Keratinocyte (primary cell): Measurements from ENCODE around the gene FBH1. TPM values are rescaled to one million over a fixed set of nuclear protein-coding genes. Genes with fewer than 3 reads are reported as not detected.

Experiments
- DNase-seq: peaks from one replicate; pipeline ENCODE4 v3.0.0-alpha.2; 2011; ENCODE audit warnings: low read depth, missing footprints, low spot score
- FAIRE-seq: peaks from 2 replicates; lab custom pipeline; 2011; peaks lifted over from hg19 to GRCh38; lab: Jason Lieb, UNC
- H2AFZ ChIP-seq: 2 replicates; pipeline ENCODE4 v1.6.0; 2012; ENCODE audit warnings: low read length, control low read depth, inconsistent platforms; ENCODE audit not compliant: control insufficient read depth
- H3K27ac ChIP-seq: 2 replicates; pipeline ENCODE4 v1.5.1; 2011; ENCODE audit warnings: low read length; ENCODE audit not compliant: control insufficient read depth, insufficient read depth
- H3K27me3 ChIP-seq: 3 replicates; pipeline ENCODE4 v1.6.0; 2011; ENCODE audit warnings: low read length; ENCODE audit not compliant: control insufficient read depth, insufficient read depth; ENCODE audit errors: extremely low read depth
- H3K36me3 ChIP-seq, 2 experiments: 2 replicates in 1 of 2; 3 replicates in 1 of 2; pipeline ENCODE4 v1.5.1; 2011; ENCODE audit warnings: low read length in 2 of 2, mild to moderate bottlenecking in 1 of 2; ENCODE audit not compliant: control insufficient read depth in 2 of 2, insufficient read depth in 2 of 2; ENCODE audit errors: extremely low read depth in 1 of 2
- H3K4me1 ChIP-seq: 3 replicates; pipeline ENCODE4 v1.5.1; 2011; ENCODE audit warnings: low read length; ENCODE audit not compliant: control insufficient read depth, insufficient read depth; ENCODE audit errors: extremely low read depth
- H3K4me2 ChIP-seq: 3 replicates; pipeline ENCODE4 v1.6.0; 2011; ENCODE audit warnings: low read depth, low read length; ENCODE audit not compliant: control insufficient read depth, insufficient read depth; ENCODE audit errors: extremely low read depth
- H3K4me3 ChIP-seq, 3 experiments: fragments of 200-600 bp in 1 of 3; sonication (generic) in 1 of 3; 2 replicates in 2 of 3; 3 replicates in 1 of 3; pipeline ENCODE4 v1.5.1; 2011 to 2016; ENCODE audit warnings: low read length in 3 of 3, mild to moderate bottlenecking in 3 of 3, control low read depth in 2 of 3, inconsistent platforms in 1 of 3, low read depth in 1 of 3, mixed read lengths in 1 of 3, mixed run types in 1 of 3, moderate library complexity in 1 of 3; ENCODE audit not compliant: control insufficient read depth in 2 of 3, insufficient read depth in 2 of 3; ENCODE audit errors: extremely low read depth in 1 of 3
- H3K79me2 ChIP-seq: 2 replicates; pipeline ENCODE4 v1.6.0; 2012; ENCODE audit warnings: low read length; ENCODE audit not compliant: control insufficient read depth, insufficient read depth
- H3K9ac ChIP-seq: 3 replicates; pipeline ENCODE4 v1.6.0; 2011; ENCODE audit warnings: low read length; ENCODE audit not compliant: control insufficient read depth, insufficient read depth; ENCODE audit errors: extremely low read depth
- H3K9me1 ChIP-seq: 3 replicates; pipeline ENCODE4 v1.6.0; 2011; ENCODE audit warnings: low read length; ENCODE audit not compliant: control insufficient read depth, insufficient read depth; ENCODE audit errors: extremely low read depth
- H3K9me3 ChIP-seq: 2 replicates; pipeline ENCODE4 v1.5.1; 2012; ENCODE audit warnings: low read depth, low read length; ENCODE audit not compliant: control insufficient read depth
- H4K20me1 ChIP-seq: 3 replicates; pipeline ENCODE4 v1.6.0; 2011; ENCODE audit warnings: low read length; ENCODE audit not compliant: control insufficient read depth, insufficient read depth; ENCODE audit errors: extremely low read depth
- CTCF ChIP-seq, 3 experiments: IDR thresholded peaks in 1 of 3; conservative IDR thresholded peaks in 1 of 3; optimal IDR thresholded peaks in 1 of 3; 2 replicates in 2 of 3; 3 replicates in 1 of 3; pipeline versions ENCODE3 to v1.5.1; 2011; ENCODE audit warnings: low read length in 3 of 3, mild to moderate bottlenecking in 3 of 3, moderate library complexity in 2 of 3, control low read depth in 1 of 3, inconsistent platforms in 1 of 3; ENCODE audit not compliant: insufficient read depth in 2 of 3; ENCODE audit errors: extremely low read depth in 1 of 3
- EZH2 ChIP-seq: IDR thresholded peaks from one replicate; pipeline ENCODE4 v1.6.1; 2012; ENCODE audit warnings: inconsistent platforms, mild to moderate bottlenecking, low read length, moderate library complexity
- dilution Hi-C: fragments of 300-500 bp; cut with MboI; formaldehyde crosslinking; loops from one replicate; pipeline ENCODE4 v1.7.0; 2020; ENCODE audit warnings: low sequenced_read_pairs; ENCODE audit not compliant: extremely low pct_ligation_motif_present
- polyA plus RNA-seq, 5 experiments: library from polyadenylated mRNA; depleted of rRNA in 3 of 5; stranded (reverse) in 3 of 5; stranded (forward) in 1 of 5; unstranded in 1 of 5; fragments of >200 nt; gene quantifications; 1 replicate in 1 of 5; 2 replicates in 3 of 5; 3 replicates in 1 of 5; pipeline versions ENCODE4 v1.2.1 to v1.2.3, GENCODE V29; 2011 to 2012; ENCODE audit warnings: missing spikeins in 2 of 5, low read depth in 1 of 5, low replicate concordance in 1 of 5

The FBH1 gene
- polyA plus RNA-seq, 1 donor (not counting 4 experiments of a cell fraction or from before 2014, with no cell fraction given), result 61.8 TPM

- TF ChIP-seq EZH2 (no peak), CTCF (optimal IDR thresholded peaks at IDR 0.05 in 1 of 3, IDR thresholded peaks at IDR 0.05 in 1 of 3, conservative IDR thresholded peaks at IDR 0.05 in 1 of 3; ENCODE audit: extremely low read depth in 1 of 3, insufficient read depth in 2 of 3, low read length in 3 of 3) (no peak)
- FAIRE-seq (no peak), DNase-seq (no peak)
- Histone ChIP-seq H3K36me3 (peaks cover 8 to 17% of the 10 kb centered on the region in 2 experiments), H3K4me3 (no peak overlapping the region), H3K27ac (no peak overlapping the region), H3K27me3 (no peaks in the 10 kb centered on the region), H3K4me2 (no peak overlapping the region), H3K9me1 (peaks cover 4% of the 10 kb centered on the region), H3K9me3 (no peaks in the 10 kb centered on the region), H4K20me1 (no peaks in the 10 kb centered on the region), H2AFZ (no peak overlapping the region), H3K9ac (no peak overlapping the region), H3K4me1 (peaks cover 28% of the 10 kb centered on the region), H3K79me2 (peaks cover 28% of the 10 kb centered on the region)
- dilution Hi-C loops, result no loop called here
Observed at GRCh38 chr10:5887029-5887428, 3.0 kb upstream of the FBH1 start.

- Histone ChIP-seq H4K20me1 (no peaks in the 10 kb centered on the region), H3K4me1 (peaks cover 31% of the 10 kb centered on the region), H3K4me3 (no peak overlapping the region), H3K27me3 (no peaks in the 10 kb centered on the region), H3K36me3 (peaks cover 8 to 11% of the 10 kb centered on the region in 2 experiments), H2AFZ (no peak overlapping the region), H3K9me1 (peaks cover 4% of the 10 kb centered on the region), H3K79me2 (peaks cover 34% of the 10 kb centered on the region), H3K9ac (no peak overlapping the region), H3K4me2 (peak overlapping the region; percentile 100), H3K27ac (no peak overlapping the region), H3K9me3 (no peaks in the 10 kb centered on the region)
- DNase-seq (no peak), FAIRE-seq (no peak)
- dilution Hi-C loops, result no loop called here
- no peak for TF ChIP-seq EZH2
- no peak for TF ChIP-seq CTCF (optimal IDR thresholded peaks at IDR 0.05 in 1 of 3, IDR thresholded peaks at IDR 0.05 in 1 of 3, conservative IDR thresholded peaks at IDR 0.05 in 1 of 3; ENCODE audit: extremely low read depth in 1 of 3, insufficient read depth in 2 of 3, low read length in 3 of 3)
Observed at GRCh38 chr10:5887641-5888040, 2.4 kb upstream of the FBH1 start.
